ENCODE data around the gene DCHS2.

The DCHS2 gene

GRCh38 chr4:154205471-154205870 is 286.1 kb downstream of the DCHS2 start:
- DNase-seq (ENCODE audit: low read depth): no peak

DNA sequence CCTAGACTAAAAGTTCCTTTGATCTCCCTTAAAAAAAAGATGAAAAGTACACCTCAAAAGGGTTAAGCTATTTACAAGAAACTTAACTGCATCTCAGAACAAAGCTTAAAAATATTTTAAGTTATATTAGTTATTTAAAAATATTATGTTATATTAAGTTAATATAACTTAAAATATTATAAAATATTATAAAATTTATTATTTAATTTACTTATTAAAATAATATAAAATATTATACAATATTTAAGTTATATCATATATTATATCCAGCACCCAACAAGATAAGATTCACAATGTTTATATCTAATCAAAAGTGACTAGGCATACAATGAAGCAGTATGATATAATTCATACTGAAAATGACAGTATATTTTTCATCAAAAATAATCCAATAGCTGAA is 296.9 kb downstream of the DCHS2 start:
- no peak for DNase-seq (ENCODE audit: low read depth)

- no peak for DNase-seq (ENCODE audit: low read depth)
These were observed 299.0 kb downstream of the DCHS2 start for GRCh38 chr4:154192585-154192984.

DNA sequence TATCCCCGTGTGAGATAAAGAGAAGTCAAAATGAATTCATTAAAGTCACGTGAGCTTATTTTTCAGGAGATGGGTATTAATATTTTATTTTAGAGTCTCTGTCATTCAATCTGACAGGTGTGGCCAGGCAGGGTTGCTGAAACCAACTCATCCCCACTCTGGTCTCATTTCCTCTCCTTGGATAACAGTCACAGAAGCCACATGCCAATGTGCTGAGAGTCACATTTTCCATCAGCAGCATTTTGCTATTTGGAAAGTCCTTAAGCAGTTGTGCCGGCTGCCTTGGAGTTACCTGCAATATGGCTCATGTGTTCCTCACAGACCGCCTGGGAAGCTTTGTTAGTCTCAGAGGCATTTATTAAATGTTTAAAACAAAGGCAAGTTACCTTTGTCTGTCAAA is 302.3 kb downstream of the DCHS2 start:
- DNase-seq (ENCODE audit: low read depth): no peak

DNA sequence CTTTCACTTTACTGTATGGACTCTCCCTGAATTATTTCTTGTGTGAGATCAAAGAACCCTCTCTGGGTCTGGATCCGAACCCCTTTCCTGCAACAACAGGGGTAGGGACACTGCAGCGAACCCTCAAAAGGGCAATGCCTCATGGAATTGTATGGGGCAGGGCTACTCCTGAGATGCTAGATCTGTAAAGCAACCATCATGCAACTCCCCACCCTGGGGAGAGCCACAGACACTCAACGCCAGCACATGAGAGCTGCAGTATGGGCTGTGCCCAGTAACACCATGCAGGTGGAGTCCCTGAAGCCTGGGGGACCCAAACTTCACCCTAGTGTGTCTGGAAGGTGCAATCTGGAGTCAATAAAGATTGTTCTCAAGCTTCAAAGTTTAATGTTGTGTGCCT is 304.7 kb downstream of the DCHS2 start:
- no peak for DNase-seq (ENCODE audit: low read depth)

DNA sequence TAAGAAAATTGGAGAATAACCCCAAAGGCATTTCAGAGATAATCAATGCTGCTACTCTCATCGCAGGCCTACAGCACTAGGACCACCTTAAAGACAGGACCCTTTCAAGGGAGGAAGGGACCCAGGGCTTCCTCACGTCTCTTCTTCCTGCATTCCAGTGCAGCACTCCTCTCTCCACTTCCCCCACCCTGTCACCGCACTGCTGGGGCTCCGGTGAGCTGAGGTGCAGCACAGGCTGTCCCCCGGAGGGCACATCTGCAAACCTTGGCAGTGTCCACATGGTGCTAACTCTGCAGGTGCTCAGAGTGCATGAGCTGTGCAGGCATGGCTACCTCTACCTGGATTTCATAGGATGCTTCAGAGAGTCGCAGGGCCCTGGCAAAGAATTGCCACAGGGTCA is 305.6 kb downstream of the DCHS2 start:
- no peak for DNase-seq (ENCODE audit: low read depth)

DNA sequence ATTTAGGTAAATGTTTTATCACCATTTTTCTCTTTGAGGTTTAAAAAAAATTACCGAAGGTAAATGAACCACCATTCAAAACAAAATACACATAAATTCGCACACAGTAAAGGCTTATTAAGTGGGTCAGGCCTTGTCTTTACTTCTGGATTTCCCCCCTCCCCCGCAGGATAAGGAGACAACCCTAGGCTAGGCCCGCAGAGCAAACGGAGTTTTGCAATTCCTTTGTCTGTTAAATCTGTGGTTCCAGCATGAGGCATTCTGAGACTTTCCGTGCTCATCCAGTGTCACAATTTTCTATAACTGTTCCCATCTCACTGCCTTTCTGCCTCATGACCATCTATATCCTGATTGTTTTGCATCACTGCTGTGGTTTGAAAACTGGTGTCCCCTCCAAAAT is 307.4 kb downstream of the DCHS2 start:
- no peak for DNase-seq (ENCODE audit: low read depth)

GRCh38 chr4:154183264-154183663 is 308.3 kb downstream of the DCHS2 start:
- DNase-seq (ENCODE audit: low read depth): no peak

Data from fibroblast of the conjunctiva (primary cell).